Natural killer cell (primary cell): ENCODE measurements around the gene ZBTB37. TPM values are rescaled to one million over a fixed set of nuclear protein-coding genes. Genes with fewer than 3 reads are reported as not detected.
"Not testable (repeated sequence)": the region's sequence is repeated elsewhere in the genome, so short reads cannot be mapped to it uniquely, and the experiment has no call there.

Experiments used
- ATAC-seq, 3 donors: fragments of 150-1000 bp in 2 of 3; fragments of 200-7000 bp in 1 of 3; cut with Tn5 transposase; 1 replicate in 1 of 3; 2 replicates in 2 of 3; pipeline ENCODE4 v1.10.0; 2021; ENCODE audit warnings: mild to moderate bottlenecking in 2 of 3, moderate library complexity in 2 of 3
- DNase-seq, 2 donors: peaks; one replicate each; pipeline versions ENCODE4 v3.0.0 to v3.0.0-alpha.2; 2013 to 2021; ENCODE audit warnings: mixed read lengths in 1 of 2
- H3K27ac ChIP-seq: one replicate; pipeline ENCODE4 v1.5.1; 2013; ENCODE audit warnings: mild to moderate bottlenecking, low read length
- H3K27me3 ChIP-seq: one replicate; pipeline ENCODE4 v1.6.1; 2013; ENCODE audit warnings: low read length; ENCODE audit not compliant: control insufficient read depth, insufficient read depth
- H3K36me3 ChIP-seq: one replicate; pipeline ENCODE4 v1.6.1; 2013; ENCODE audit warnings: low read length; ENCODE audit not compliant: control insufficient read depth, insufficient read depth
- H3K4me1 ChIP-seq: one replicate; pipeline ENCODE4 v1.6.1; 2013; ENCODE audit warnings: low read length; ENCODE audit not compliant: control insufficient read depth, insufficient read depth
- H3K4me3 ChIP-seq: one replicate; pipeline ENCODE4 v1.5.1; 2013; ENCODE audit warnings: low read length
- H3K9me3 ChIP-seq: one replicate; pipeline ENCODE4 v1.6.1; 2013; ENCODE audit warnings: low read length; ENCODE audit not compliant: control insufficient read depth, insufficient read depth
- H3K27ac Mint-ChIP-seq, 2 donors: one replicate each; pipeline ENCODE4 v1.8.0; 2022; ENCODE audit warnings: mild to moderate bottlenecking in 2 of 2, mixed read lengths in 2 of 2, moderate library complexity in 1 of 2
- H3K27me3 Mint-ChIP-seq, 2 donors: one replicate each; pipeline ENCODE4 v1.8.0; 2022; ENCODE audit warnings: low read depth in 2 of 2, mixed read lengths in 2 of 2
- H3K36me3 Mint-ChIP-seq: one replicate; pipeline ENCODE4 v1.8.0; 2022; ENCODE audit warnings: mixed read lengths
- H3K4me1 Mint-ChIP-seq, 2 donors: one replicate each; pipeline ENCODE4 v1.8.0; 2022; ENCODE audit warnings: mixed read lengths in 2 of 2
- H3K4me3 Mint-ChIP-seq: one replicate; pipeline ENCODE4 v1.8.0; 2022; ENCODE audit warnings: mild to moderate bottlenecking, moderate library complexity, mixed read lengths
- H3K9me3 Mint-ChIP-seq, 2 donors: one replicate each; pipeline ENCODE4 v1.8.0; 2022; ENCODE audit warnings: mixed read lengths in 2 of 2
- CTCF ChIP-seq: fragments of 200-600 bp; IDR thresholded peaks from one replicate; pipeline ENCODE4 v1.8.0; 2022; ENCODE audit warnings: antibody characterized with exemption
- WGBS: methylation state at CpG from one replicate; pipeline ENCODE4 v1.1.7; 2013; ENCODE audit warnings: missing lambda C conversion rate; ENCODE audit not compliant: insufficient coverage; 5-methylcytosine and 5-hydroxymethylcytosine counted together
- intact Hi-C: fragments of 100-400 bp; cut with micrococcal nuclease; formaldehyde crosslinking; loops from one replicate; pipeline ENCODE4 v1.14.2; 2022
- total RNA-seq, 4 donors: library from RNA; stranded (reverse); fragments of 120-200 nt in 1 of 4; gene quantifications; one replicate each; pipeline versions ENCODE4 v1.2.3 to v1.2.4, GENCODE V29; 2013 to 2022

The ZBTB37 gene
- total RNA-seq, 3 donors from 2014 or later (not counting 1 experiment from before 2014, with no cell fraction given) = 38.2 to 47.3 (median 39.8) TPM

- Mint-ChIP-seq H3K36me3 (no peaks in the 10 kb centered on the region), H3K4me3 (no peak overlapping the region), H3K27ac (no peak overlapping the region), H3K4me1 (no peaks in the 10 kb centered on the region), H3K9me3 (no peaks in the 10 kb centered on the region), H3K27me3 (no peaks in the 10 kb centered on the region)
- Histone ChIP-seq H3K27me3 (no peaks in the 10 kb centered on the region), H3K9me3 (no peaks in the 10 kb centered on the region), H3K36me3 (no peaks in the 10 kb centered on the region), H3K4me1 (no peaks in the 10 kb centered on the region), H3K27ac (no peak overlapping the region), H3K4me3 (no peak overlapping the region)
- no peak for TF ChIP-seq CTCF
- DNase-seq = no peak
- ATAC-seq = no peak
- intact Hi-C loops = no loop called here
- 93% methylated on average over 11 of the region's 12 CpGs for WGBS
These were observed 49.7 kb downstream of the ZBTB37 start for GRCh38 chr1:173917635-173918493.

GRCh38 chr1:173920861-173921260 is 52.7 kb downstream of the ZBTB37 start:
- Mint-ChIP-seq H3K4me3 (no peak overlapping the region), H3K9me3 (no peaks in the 10 kb centered on the region), H3K27me3 (no peaks in the 10 kb centered on the region), H3K36me3 (no peaks in the 10 kb centered on the region), H3K4me1 (no peaks in the 10 kb centered on the region), H3K27ac (no peak overlapping the region)
- no peak for DNase-seq
- TF ChIP-seq CTCF = no peak
- intact Hi-C loops = no loop called here
- no peak for ATAC-seq
- H3K4me3 ChIP-seq = no peak overlapping the region
- 93% methylated on average over 5 of the region's 5 CpGs for WGBS
- no peaks in the 10 kb centered on the region for H3K4me1 ChIP-seq
- H3K27me3 ChIP-seq = no peaks in the 10 kb centered on the region
- no peaks in the 10 kb centered on the region for H3K9me3 ChIP-seq
- H3K36me3 ChIP-seq = no peaks in the 10 kb centered on the region
- no peak overlapping the region for H3K27ac ChIP-seq

- peaks cover 0 to 5% of the 10 kb centered on the region in 2 donors for H3K4me1 Mint-ChIP-seq
- no peak for DNase-seq
These were observed 57.4 kb downstream of the ZBTB37 start for GRCh38 chr1:173925306-173926242.

GRCh38 chr1:173930541-173930940 is 62.4 kb downstream of the ZBTB37 start:
- H3K4me3 Mint-ChIP-seq, H3K27me3 ChIP-seq, H3K27me3 Mint-ChIP-seq, H3K36me3 Mint-ChIP-seq, intact Hi-C loops, DNase-seq, H3K4me1 ChIP-seq, ATAC-seq, H3K4me3 ChIP-seq, H3K27ac ChIP-seq, H3K9me3 ChIP-seq, H3K9me3 Mint-ChIP-seq: not testable (repeated sequence)
- Mint-ChIP-seq H3K4me1 (peaks cover 0 to 10% of the 10 kb centered on the region in 2 donors), H3K27ac (peak overlapping the region in 1 of 2 donors; percentile 29)
- WGBS = 97% methylated on average over 5 of the region's 5 CpGs
- H3K36me3 ChIP-seq = peaks cover 24% of the 10 kb centered on the region

More at GRCh38 chr1:173925306-173926242, 57.4 kb downstream of the ZBTB37 start:
- H3K27me3 Mint-ChIP-seq = no peaks in the 10 kb centered on the region
- no peaks in the 10 kb centered on the region for H3K9me3 Mint-ChIP-seq
- H3K4me1 ChIP-seq = no peaks in the 10 kb centered on the region
- H3K27ac ChIP-seq = no peak overlapping the region
- no peak for ATAC-seq
- H3K4me3 ChIP-seq = no peak overlapping the region
- H3K27ac Mint-ChIP-seq = peak overlapping the region in 1 of 2 donors; percentile 2
- intact Hi-C loops = no loop called here
- no peaks in the 10 kb centered on the region for H3K36me3 ChIP-seq
- H3K36me3 Mint-ChIP-seq = no peaks in the 10 kb centered on the region
- TF ChIP-seq CTCF = no peak
- H3K4me3 Mint-ChIP-seq = no peak overlapping the region
- no peaks in the 10 kb centered on the region for H3K9me3 ChIP-seq
- WGBS = 97% methylated on average over 8 of the region's 8 CpGs
- no peaks in the 10 kb centered on the region for H3K27me3 ChIP-seq
